CD14-positive monocyte (primary cell): ENCODE data around the gene LIAS. TPM values are rescaled to one million over a fixed set of nuclear protein-coding genes. Genes with fewer than 3 reads are reported as not detected.

Source experiments
- DNase-seq, 3 donors: peaks; one replicate each; pipeline ENCODE4 v3.0.0-alpha.2; 2011 to 2022
- H2AFZ ChIP-seq: 2 replicates; pipeline ENCODE4 v1.6.0; 2012; ENCODE audit warnings: mild to moderate bottlenecking, low read depth, low read length, inconsistent platforms; ENCODE audit not compliant: insufficient read depth, poor library complexity, severe bottlenecking
- H3K27ac ChIP-seq, 2 donors: 1 replicate in 1 of 2; 2 replicates in 1 of 2; pipeline ENCODE4 v1.5.1; 2012 to 2013; ENCODE audit warnings: low read length in 2 of 2, control low read depth in 1 of 2, inconsistent platforms in 1 of 2, low read depth in 1 of 2, mild to moderate bottlenecking in 1 of 2
- H3K27me3 ChIP-seq, 2 donors: one replicate each; pipeline versions ENCODE4 v1.6.0 to v1.6.1; 2011 to 2013; ENCODE audit warnings: low read length in 2 of 2; ENCODE audit not compliant: control insufficient read depth in 2 of 2, insufficient read depth in 2 of 2
- H3K36me3 ChIP-seq, 2 donors: replicated peaks in 1 of 2; 1 replicate in 1 of 2; 2 replicates in 1 of 2; pipeline versions ENCODE4 v1.5.1 to v1.6.1; 2012 to 2013; ENCODE audit warnings: low read length in 2 of 2, control low read depth in 1 of 2, inconsistent platforms in 1 of 2, mild to moderate bottlenecking in 1 of 2; ENCODE audit not compliant: insufficient read depth in 2 of 2, control insufficient read depth in 1 of 2
- H3K4me1 ChIP-seq, 2 donors: 1 replicate in 1 of 2; 2 replicates in 1 of 2; pipeline versions ENCODE4 v1.5.1 to v1.6.1; 2012 to 2013; ENCODE audit warnings: low read length in 2 of 2, control low read depth in 1 of 2, inconsistent platforms in 1 of 2, mild to moderate bottlenecking in 1 of 2, moderate library complexity in 1 of 2; ENCODE audit not compliant: insufficient read depth in 2 of 2, control insufficient read depth in 1 of 2
- H3K4me2 ChIP-seq: replicated peaks from 2 replicates; pipeline ENCODE3; 2012; ENCODE audit warnings: low read length, moderate library complexity, mild to moderate bottlenecking; ENCODE audit not compliant: poor library complexity, severe bottlenecking; ENCODE audit errors: extremely low read depth
- H3K4me3 ChIP-seq, 3 experiments: fragments of 200-600 bp in 1 of 3; sonication (generic) in 1 of 3; replicated peaks in 1 of 3; 1 replicate in 2 of 3; 2 replicates in 1 of 3; pipeline ENCODE4 v1.5.1; 2011 to 2013; ENCODE audit warnings: low read length in 3 of 3, mild to moderate bottlenecking in 3 of 3, control low read depth in 2 of 3, low read depth in 2 of 3, inconsistent platforms in 1 of 3, moderate library complexity in 1 of 3
- H3K79me2 ChIP-seq: 2 replicates; pipeline ENCODE4 v1.6.0; 2012; ENCODE audit warnings: mild to moderate bottlenecking, control low read depth, inconsistent platforms, low read length, moderate library complexity; ENCODE audit not compliant: insufficient read depth
- H3K9ac ChIP-seq: 2 replicates; pipeline ENCODE4 v1.6.0; 2017; ENCODE audit warnings: low read length, mild to moderate bottlenecking; ENCODE audit not compliant: insufficient read depth, poor library complexity, severe bottlenecking
- H3K9me3 ChIP-seq, 2 donors: replicated peaks in 1 of 2; 1 replicate in 1 of 2; 2 replicates in 1 of 2; pipeline versions ENCODE4 v1.5.1 to v1.6.1; 2012 to 2013; ENCODE audit warnings: low read length in 2 of 2, control low read depth in 1 of 2; ENCODE audit not compliant: control insufficient read depth in 1 of 2, insufficient read depth in 1 of 2
- H4K20me1 ChIP-seq: 2 replicates; pipeline ENCODE4 v1.6.0; 2012; ENCODE audit warnings: mild to moderate bottlenecking, low read length, control low read depth, moderate library complexity; ENCODE audit not compliant: insufficient read depth
- H3K27ac Mint-ChIP-seq, 7 donors: one replicate each; pipeline ENCODE4 v1.8.0; 2020; ENCODE audit warnings: mild to moderate bottlenecking in 7 of 7, mixed read lengths in 7 of 7, moderate library complexity in 6 of 7, inconsistent platforms in 2 of 7
- H3K27me3 Mint-ChIP-seq, 3 donors: one replicate each; pipeline ENCODE4 v1.8.0; 2021 to 2022; ENCODE audit warnings: low read depth in 3 of 3, mild to moderate bottlenecking in 3 of 3, mixed read lengths in 3 of 3, moderate library complexity in 3 of 3, inconsistent platforms in 1 of 3
- H3K36me3 Mint-ChIP-seq, 2 donors: one replicate each; pipeline ENCODE4 v1.8.0; 2020; ENCODE audit warnings: mixed read lengths in 2 of 2, inconsistent platforms in 1 of 2, mild to moderate bottlenecking in 1 of 2
- H3K4me1 Mint-ChIP-seq: one replicate; pipeline ENCODE4 v1.8.0; 2020; ENCODE audit warnings: mild to moderate bottlenecking, mixed read lengths
- H3K4me3 Mint-ChIP-seq, 2 donors: one replicate each; pipeline ENCODE4 v1.8.0; 2020; ENCODE audit warnings: mild to moderate bottlenecking in 2 of 2, mixed read lengths in 2 of 2, moderate library complexity in 1 of 2
- H3K9me3 Mint-ChIP-seq, 7 donors: one replicate each; pipeline ENCODE4 v1.8.0; 2020 to 2022; ENCODE audit warnings: mixed read lengths in 7 of 7, mild to moderate bottlenecking in 6 of 7, moderate library complexity in 6 of 7, inconsistent platforms in 2 of 7
- CTCF ChIP-seq: fragments of 200-600 bp; IDR thresholded peaks from one replicate; pipeline ENCODE4 v1.8.0; 2022; ENCODE audit warnings: antibody characterized with exemption, mild to moderate bottlenecking
- WGBS: methylation state at CpG from one replicate; pipeline ENCODE4 v1.1.5; 2013; ENCODE audit warnings: missing lambda C conversion rate; ENCODE audit not compliant: insufficient coverage; 5-methylcytosine and 5-hydroxymethylcytosine counted together
- intact Hi-C, 2 donors: fragments of 100-400 bp; cut with micrococcal nuclease; formaldehyde crosslinking; loops; one replicate each; pipeline versions ENCODE4 v1.15.0 to v1.15.1; 2023
- polyA plus RNA-seq, 3 donors: library from polyadenylated mRNA; depleted of rRNA in 1 of 3; unstranded in 2 of 3; stranded (reverse) in 1 of 3; fragments of 300-500 nt in 2 of 3; fragments of >200 nt in 1 of 3; fragmentation: Illumina TruSeq in 2 of 3; gene quantifications; 1 replicate in 2 of 3; 2 replicates in 1 of 3; pipeline ENCODE4 v1.2.3, GENCODE V29; 2012 to 2021

LIAS gene
- polyA plus RNA-seq, 3 donors = 7.2 to 8.9 (median 7.8) TPM

- peaks cover 10 to 17% (median 15%) of the 10 kb centered on the region in 7 donors for H3K9me3 Mint-ChIP-seq
- H3K27me3 Mint-ChIP-seq = peaks cover 0 to 2% (median 0%) of the 10 kb centered on the region in 3 donors
- peaks cover 22% of the 10 kb centered on the region for H3K4me1 Mint-ChIP-seq
- DNase-seq = peak in 1 of 3 donors; percentile 1
- Histone ChIP-seq H3K4me2 (peak overlapping the region; percentile 81), H3K27ac (peak overlapping the region; percentile 24 to 90), H3K79me2 (peaks cover 32% of the 10 kb centered on the region), H3K4me3 (peak overlapping the region; percentile 71 to 83 (median 83)), H3K4me1 (peaks cover 17 to 19% of the 10 kb centered on the region in 2 donors), H3K9me3 (peaks cover 0 to 5% of the 10 kb centered on the region in 2 donors), H3K27me3 (no peaks in the 10 kb centered on the region), H4K20me1 (no peaks in the 10 kb centered on the region), H2AFZ (peak overlapping the region; percentile 97), H3K36me3 (peaks cover 0 to under 1% of the 10 kb centered on the region in 2 donors), H3K9ac (peak overlapping the region; percentile 89)
- intact Hi-C loops = loop anchor here (5.0 to 10.0 kb wide), 4 partner anchors 45 to 110 kb away; partner anchors contain the start of genes SMIM14 (in 2 of the 2), LIAS (in 1 of the 2) and RPL9 (in 1 of the 2)
- H3K27ac Mint-ChIP-seq = peak overlapping the region in 6 of 7 donors; percentile 15 to 86 (median 49)
- TF ChIP-seq CTCF = no peak
- peaks cover 11 to 14% of the 10 kb centered on the region in 2 donors for H3K36me3 Mint-ChIP-seq
- peak overlapping the region; percentile 99 to 100 for H3K4me3 Mint-ChIP-seq
- 0% methylated on average over 22 of the region's 33 CpGs for WGBS
Measured at GRCh38 chr4:39526765-39527295, 68.0 kb downstream of the LIAS start.

- Mint-ChIP-seq H3K27ac (peak within 1 kb of the TSS; percentile 66 to 96 (median 88)), H3K9me3 (peaks cover 14 to 24% (median 21%) of the 10 kb centered on the region in 7 donors), H3K27me3 (peaks cover 0 to 2% (median 0%) of the 10 kb centered on the region in 3 donors), H3K36me3 (peaks cover 17 to 20% of the 10 kb centered on the region in 2 donors), H3K4me3 (peak within 1 kb of the TSS; percentile 99 to 100), H3K4me1 (peaks cover 22% of the 10 kb centered on the region)
- H3K4me3 ChIP-seq = peak within 1 kb of the TSS; percentile 71 to 83 (median 83)
- H3K36me3 ChIP-seq = peaks cover 0 to 2% of the 10 kb centered on the region in 2 donors
- no peak for TF ChIP-seq CTCF
- H3K4me1 ChIP-seq = peaks cover 17 to 19% of the 10 kb centered on the region in 2 donors
- peak; percentile 85 to 91 (median 88) for DNase-seq
- peak within 1 kb of the TSS; percentile 97 for H2AFZ ChIP-seq
- H3K4me2 ChIP-seq = peak within 1 kb of the TSS; percentile 81
- under 1% methylated on average over 72 of the region's 73 CpGs for WGBS
- H3K9ac ChIP-seq = peak within 1 kb of the TSS; percentile 89
- H3K27ac ChIP-seq = peak within 1 kb of the TSS; percentile 24 to 90
- peaks cover 32% of the 10 kb centered on the region for H3K79me2 ChIP-seq
- no peaks in the 10 kb centered on the region for H3K27me3 ChIP-seq
- H3K9me3 ChIP-seq = peaks cover 0 to 10% of the 10 kb centered on the region in 2 donors
- intact Hi-C loops = loop anchor here (5.0 to 10.0 kb wide), 4 partner anchors 45 to 110 kb away; partner anchors contain the start of genes SMIM14 (in 2 of the 2), LIAS (in 1 of the 2) and RPL9 (in 1 of the 2)
- no peaks in the 10 kb centered on the region for H4K20me1 ChIP-seq
Measured at GRCh38 chr4:39527296-39528060, 68.6 kb downstream of the LIAS start, which contains the start of gene UGDH. Gene UGDH (minus strand): TSS chr4:39527439. CDS start chr4:39521512, 5,927 bp downstream.
